NCI-H446 (cell line): Measurements from ENCODE around the gene MAML3.

Experiments
- DNase-seq, 2 experiments: peaks; one replicate each; lab custom pipeline; 2025; lab: John Stamatoyannopoulos, UW

MAML3 gene

DNA sequence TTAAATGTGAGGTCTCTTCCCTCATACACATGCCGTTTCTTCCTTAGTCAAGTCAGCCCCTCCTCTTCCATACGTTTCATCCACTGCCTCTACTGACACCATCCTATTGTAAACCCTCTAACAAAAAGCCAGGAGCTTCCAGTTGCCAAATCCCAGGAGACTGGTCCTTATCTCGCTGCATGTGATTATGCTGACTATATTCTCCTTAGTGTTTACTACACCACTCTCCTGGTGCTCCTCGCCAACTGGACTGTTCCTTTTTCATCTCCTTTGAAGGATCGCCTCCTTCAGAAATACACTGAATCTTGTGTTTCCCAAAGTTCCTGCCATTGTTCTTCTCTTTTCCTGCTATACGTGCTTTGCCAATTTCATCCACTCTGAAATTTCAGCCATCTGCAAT is 27.7 kb downstream of the MAML3 start:
- no peak for DNase-seq

DNA sequence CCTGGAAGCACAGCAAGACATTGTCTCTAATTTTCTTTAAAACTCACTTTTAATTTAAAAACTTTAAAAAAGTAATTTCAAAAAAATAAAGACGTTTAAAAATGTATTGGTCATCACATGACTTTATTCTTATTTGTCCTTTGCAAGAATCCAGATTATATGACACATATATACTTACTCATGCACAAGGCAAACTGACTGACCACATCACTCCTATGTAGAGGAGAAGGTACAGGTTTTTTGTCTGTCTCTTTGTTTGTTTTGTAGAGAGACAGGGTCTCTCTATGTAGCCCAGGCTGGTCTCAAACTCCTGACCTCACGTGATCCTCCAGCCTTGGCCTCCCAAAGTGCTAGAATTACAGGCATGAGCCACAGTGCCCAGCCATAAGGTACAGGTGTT is 28.6 kb downstream of the MAML3 start:
- no peak for DNase-seq

- no peak for DNase-seq
These were observed 30.2 kb downstream of the MAML3 start for GRCh38 chr4:140123666-140124377.

GRCh38 chr4:140122891-140123290 is 31.1 kb downstream of the MAML3 start:
- DNase-seq = no peak

GRCh38 chr4:140121646-140122045 is 32.3 kb downstream of the MAML3 start:
- DNase-seq = no peak

DNA sequence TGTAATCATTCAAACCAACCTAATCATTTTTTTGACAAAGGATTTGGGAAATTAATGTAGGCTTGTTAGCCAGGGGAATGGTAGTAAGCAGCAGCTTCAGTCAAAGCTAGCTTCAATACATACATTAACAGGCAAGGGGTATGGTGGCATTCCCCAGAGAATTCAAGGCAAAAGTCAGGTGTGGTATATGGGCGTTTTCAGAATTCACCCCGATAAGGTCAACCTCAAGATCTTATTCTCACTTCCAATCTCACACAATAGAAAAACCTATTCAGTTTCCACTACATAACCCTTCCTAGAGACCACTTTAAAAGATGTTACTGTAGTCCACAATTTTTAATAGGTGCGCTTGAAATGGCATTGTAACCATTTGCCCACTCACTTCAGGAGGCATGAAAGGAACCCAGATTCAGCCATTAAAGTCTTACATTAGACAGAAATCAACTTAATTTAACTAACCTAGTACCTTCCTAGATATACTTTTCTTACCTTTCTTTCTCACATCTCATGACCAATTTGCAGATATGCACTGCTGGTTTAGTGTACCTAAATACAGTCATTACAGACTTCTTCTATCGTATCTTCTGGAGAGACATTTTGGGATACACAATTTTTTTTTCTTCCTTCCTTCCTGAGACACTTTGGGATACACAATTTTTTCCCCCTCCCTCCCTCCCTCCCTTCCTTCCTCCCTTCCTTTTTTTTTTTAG is 34.9 kb downstream of the MAML3 start:
- DNase-seq = no peak

GRCh38 chr4:140117947-140118346 is 36.0 kb downstream of the MAML3 start:
- DNase-seq = no peak

- DNase-seq = no peak
These were observed 37.4 kb downstream of the MAML3 start for GRCh38 chr4:140116442-140117104.

DNA sequence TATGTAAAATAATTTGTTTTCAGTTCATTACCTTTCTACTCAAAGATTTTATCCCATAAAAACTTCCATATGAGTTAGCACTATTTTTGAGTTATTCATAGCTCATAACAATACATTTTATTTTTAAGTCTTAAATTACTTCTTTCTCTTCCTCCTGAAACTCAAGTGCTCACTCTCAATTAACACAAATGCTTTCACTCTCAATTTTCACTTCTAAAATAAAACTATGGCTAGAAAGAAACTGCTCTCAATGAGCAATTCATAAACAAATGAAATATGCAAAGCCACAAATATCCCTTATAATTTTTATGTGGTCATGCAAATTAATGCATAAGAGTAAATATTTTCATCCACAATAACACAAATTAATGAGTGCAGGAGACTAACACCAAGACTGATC is 38.8 kb downstream of the MAML3 start:
- no peak for DNase-seq

GRCh38 chr4:140113653-140114052 is 40.3 kb downstream of the MAML3 start:
- no peak for DNase-seq

DNA sequence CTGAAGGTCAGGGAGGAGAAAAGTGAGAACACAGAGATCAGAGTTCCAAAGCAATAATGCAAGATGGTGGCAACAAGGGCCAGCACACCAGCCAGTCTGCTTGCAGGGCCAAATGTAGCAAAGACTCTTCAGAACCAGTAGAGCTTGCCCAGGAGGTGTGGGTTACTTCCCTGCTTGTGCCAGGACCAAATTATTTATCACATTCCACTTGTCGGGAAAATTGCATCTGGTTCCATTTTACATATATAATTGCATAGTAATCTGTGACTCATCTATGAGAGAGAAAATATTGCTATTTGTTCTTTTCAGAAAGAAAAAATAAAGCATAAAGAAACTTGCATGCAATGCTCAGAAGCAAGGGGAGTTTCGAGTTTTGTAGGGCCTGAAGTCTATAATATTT is 41.4 kb downstream of the MAML3 start:
- no peak for DNase-seq

GRCh38 chr4:140111256-140111655 is 42.7 kb downstream of the MAML3 start:
- DNase-seq = no peak

DNA sequence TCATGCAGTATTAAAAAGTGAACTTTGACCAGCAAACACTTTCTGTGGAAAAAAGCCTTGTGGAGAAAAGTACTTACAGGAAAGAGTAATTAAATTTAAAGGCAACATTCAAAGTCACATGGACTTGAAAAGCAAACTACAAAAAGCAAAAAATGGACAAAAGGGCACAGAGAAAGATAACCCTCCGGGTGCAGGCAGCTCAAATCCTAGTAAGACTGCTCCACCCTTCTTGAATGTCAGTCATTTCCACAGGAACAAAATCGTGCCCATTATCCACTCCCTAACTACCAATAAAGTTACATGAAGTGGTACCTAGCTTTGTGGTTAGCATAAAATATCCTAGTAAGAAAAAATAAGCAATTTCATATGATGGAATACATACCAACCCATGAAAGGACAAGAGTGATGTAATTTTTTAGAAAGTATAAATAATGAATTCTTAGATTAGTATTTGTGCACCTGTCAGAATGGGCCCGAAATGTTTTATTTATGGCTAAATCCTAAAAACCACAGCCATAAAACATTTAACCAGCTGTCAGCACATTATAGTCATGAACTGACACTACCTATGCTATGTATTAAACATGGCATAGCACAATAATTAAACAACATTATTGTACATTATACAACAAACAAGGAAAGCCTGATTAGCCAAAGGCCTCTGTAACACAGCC is 43.3 kb downstream of the MAML3 start:
- DNase-seq = no peak

- DNase-seq = no peak
These were observed 44.2 kb downstream of the MAML3 start for GRCh38 chr4:140109737-140110136.

- DNase-seq = no peak
These were observed 44.7 kb downstream of the MAML3 start for GRCh38 chr4:140109292-140109691.

DNA sequence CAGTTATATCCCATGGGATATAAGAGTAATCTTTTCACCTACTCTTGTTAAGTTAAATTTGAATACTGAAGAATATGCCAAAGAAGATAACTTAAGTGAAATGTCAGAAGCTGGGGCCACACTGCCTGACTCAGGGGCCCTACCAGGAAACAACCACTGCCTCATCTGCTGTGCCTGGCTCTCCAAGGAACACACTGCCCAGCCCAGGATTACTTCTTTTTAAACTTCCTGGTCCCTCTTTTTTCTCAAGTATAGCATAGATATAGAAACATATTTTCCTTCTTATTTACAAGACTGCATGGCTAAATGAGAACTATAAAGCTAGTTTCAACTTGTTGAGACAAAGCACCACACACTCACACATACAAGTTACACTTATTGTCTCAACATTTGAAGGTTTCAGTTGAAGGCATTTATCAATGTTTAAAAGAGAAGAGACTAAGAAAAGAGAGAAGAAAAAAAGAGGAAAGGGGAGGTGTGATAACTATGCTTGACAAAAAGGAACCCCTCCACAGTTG is 45.2 kb downstream of the MAML3 start:
- no peak for DNase-seq

DNA sequence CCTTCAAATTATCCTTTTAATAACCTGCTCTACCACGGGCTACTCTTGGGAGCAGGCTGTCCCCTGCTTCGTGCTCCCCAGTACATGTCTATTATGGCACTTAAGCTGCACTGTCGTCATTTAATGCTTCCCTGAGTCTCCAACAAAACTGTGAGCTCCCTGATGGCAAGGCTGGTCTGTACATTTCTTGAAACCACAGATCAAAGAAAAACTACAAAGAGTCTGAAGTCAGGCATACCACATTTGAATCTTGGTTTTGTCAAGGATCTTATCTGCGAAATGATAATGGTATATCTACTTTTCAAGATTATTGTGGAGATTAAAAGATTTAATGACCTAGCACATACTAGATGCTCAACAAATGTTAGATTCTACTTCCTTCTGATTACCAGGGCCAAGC is 45.7 kb downstream of the MAML3 start:
- no peak for DNase-seq

- no peak for DNase-seq
These were observed 47.6 kb downstream of the MAML3 start for GRCh38 chr4:140106289-140106844.

DNA sequence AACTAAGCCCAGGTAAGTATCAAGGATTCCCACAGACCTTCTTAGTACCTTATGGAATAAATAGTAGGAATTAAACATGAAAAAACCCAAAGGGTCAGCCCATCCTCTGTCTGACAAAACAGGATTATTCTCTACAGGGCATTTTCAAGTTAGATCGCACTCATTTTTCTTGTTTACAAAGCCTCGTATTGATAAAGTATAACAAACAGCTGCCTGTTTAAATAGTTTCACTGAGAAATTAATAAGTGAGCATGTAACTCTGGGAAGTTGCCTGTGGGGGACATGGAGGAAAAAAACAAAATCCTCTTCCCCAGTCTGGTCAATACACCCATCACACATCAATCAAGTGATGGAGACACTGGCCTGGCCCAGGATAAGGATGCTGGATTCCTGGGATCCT is 48.5 kb downstream of the MAML3 start:
- no peak for DNase-seq

GRCh38 chr4:140103676-140104075 is 50.3 kb downstream of the MAML3 start:
- DNase-seq = peak; percentile 29 to 30

DNA sequence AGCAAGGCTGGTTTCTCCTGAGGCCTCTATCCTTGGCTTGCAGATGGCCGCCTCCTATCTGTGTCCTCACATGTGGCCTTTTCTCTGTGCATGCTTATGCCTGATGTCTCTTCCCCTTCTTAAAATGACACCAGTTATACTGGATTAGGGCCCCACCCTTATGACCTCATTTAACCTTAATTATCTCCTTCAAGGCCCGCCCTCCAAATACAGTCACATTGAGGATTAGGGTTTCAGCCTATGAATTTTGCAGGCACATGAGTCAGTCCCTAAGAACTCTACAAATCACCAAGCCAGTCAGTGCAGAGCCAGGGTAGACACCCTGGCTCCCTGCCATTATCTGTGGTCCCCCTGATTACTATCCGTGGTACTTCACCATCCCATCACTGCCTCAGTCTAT is 51.6 kb downstream of the MAML3 start:
- DNase-seq = no peak

DNA sequence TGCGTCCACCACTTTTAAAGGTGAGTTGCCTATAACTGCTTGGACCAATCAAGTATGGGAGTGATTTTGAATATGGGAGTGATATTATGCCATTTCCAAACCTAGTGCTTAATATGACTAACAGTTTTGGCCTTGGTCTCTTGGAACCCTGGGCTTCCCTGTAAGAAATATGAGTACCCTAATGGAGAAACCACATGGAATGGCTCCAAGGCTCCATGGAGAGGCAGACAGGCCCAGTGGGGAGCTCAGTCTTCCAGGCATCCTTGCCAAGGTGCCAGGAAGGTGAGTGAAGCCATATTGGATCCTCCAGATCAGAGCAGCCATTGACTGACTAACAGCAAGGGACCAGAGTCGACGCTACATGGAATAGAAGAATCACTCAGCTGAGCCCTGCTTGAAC is 53.2 kb downstream of the MAML3 start:
- DNase-seq = peak; percentile 30 to 86
